SK-N-SH (cell line): ENCODE data around the gene PAQR6.

ENCODE experiments used
- CHD2 ChIP-seq: fragments of 150-350 bp; IDR thresholded peaks from 2 replicates; pipeline ENCODE4 v1.6.1; 2018; ENCODE audit warnings: low read length; ENCODE audit not compliant: partially characterized antibody
- EZH2phosphoT487 ChIP-seq: fragments of 200-600 bp; sonication (generic); IDR thresholded peaks from 2 replicates; pipeline ENCODE4 v1.6.1; 2017; ENCODE audit warnings: low read depth, mixed run types, mild to moderate bottlenecking, antibody characterized with exemption, moderate library complexity, borderline replicate concordance
- FOXM1 ChIP-seq: IDR thresholded peaks from 2 replicates; pipeline ENCODE4 v1.4.0; 2012; ENCODE audit warnings: low read depth, mild to moderate bottlenecking
- RFX5 ChIP-seq: IDR thresholded peaks from 2 replicates; pipeline ENCODE4 v1.6.1; 2012; ENCODE audit warnings: mild to moderate bottlenecking, improper control_type of control experiment, low read length
- TCF12 ChIP-seq: IDR thresholded peaks from 2 replicates; pipeline ENCODE4 v1.4.0; 2012
- TF ChIP-seq, protein P1 (sequence below): fragments of 200-600 bp; sonication (generic); IDR thresholded peaks from 2 replicates; pipeline ENCODE4 v1.6.1; 2017; ENCODE audit warnings: antibody characterized with exemption, mild to moderate bottlenecking, moderate library complexity

GRCh38 chr1:156268336-156268735 lies 20.5 kb upstream of the PAQR6 start:
- TF ChIP-seq, protein P1, sequence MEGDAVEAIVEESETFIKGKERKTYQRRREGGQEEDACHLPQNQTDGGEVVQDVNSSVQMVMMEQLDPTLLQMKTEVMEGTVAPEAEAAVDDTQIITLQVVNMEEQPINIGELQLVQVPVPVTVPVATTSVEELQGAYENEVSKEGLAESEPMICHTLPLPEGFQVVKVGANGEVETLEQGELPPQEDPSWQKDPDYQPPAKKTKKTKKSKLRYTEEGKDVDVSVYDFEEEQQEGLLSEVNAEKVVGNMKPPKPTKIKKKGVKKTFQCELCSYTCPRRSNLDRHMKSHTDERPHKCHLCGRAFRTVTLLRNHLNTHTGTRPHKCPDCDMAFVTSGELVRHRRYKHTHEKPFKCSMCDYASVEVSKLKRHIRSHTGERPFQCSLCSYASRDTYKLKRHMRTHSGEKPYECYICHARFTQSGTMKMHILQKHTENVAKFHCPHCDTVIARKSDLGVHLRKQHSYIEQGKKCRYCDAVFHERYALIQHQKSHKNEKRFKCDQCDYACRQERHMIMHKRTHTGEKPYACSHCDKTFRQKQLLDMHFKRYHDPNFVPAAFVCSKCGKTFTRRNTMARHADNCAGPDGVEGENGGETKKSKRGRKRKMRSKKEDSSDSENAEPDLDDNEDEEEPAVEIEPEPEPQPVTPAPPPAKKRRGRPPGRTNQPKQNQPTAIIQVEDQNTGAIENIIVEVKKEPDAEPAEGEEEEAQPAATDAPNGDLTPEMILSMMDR: no peak
- TF ChIP-seq EZH2phosphoT487 (no peak), TCF12 (no peak), RFX5 (no peak), CHD2 (no peak), FOXM1 (no peak)
